ENCODE data around the gene RTL1.

The RTL1 gene

DNA sequence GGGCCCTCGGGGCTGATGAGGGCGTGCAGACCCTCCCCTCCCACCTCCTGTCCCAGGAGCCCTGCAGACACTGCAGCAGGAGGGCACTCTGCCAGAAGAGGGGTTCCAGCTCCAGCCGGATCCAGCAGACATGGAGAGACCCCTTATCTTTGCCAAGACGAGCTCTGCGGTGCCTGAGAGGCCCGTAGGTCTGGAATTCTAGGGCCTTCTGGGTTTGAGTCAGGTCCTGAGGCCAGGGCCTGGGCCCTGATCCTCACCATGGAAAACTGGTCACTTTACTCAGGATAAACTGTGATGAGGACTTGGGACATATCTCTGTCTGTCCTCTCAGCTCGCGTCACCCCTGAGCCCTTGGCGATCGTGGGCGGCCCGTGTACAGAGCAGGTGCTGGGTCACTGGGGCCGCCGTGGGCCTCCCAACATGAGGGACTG is 63.8 kb downstream of the RTL1 start:
- H3K9ac ChIP-seq (ENCODE audit: low read depth in 1 of 2, low read length in 2 of 2): no peak overlapping the region
- no peak overlapping the region for H3K27ac ChIP-seq (ENCODE audit: low read depth in 2 of 2, low read length in 2 of 2)
- H3K9me3 ChIP-seq (ENCODE audit: control insufficient read depth in 2 of 2, low read length in 2 of 2): no peaks in the 10 kb centered on the region
- no peaks in the 10 kb centered on the region for H3K4me1 ChIP-seq (ENCODE audit: control insufficient read depth in 2 of 2, insufficient read depth in 2 of 2, low read length in 2 of 2)
- H3K4me3 ChIP-seq (ENCODE audit: low read length in 2 of 2): no peak overlapping the region
- no peaks in the 10 kb centered on the region for H3K36me3 ChIP-seq (ENCODE audit: control insufficient read depth in 2 of 2, insufficient read depth in 2 of 2, low read length in 2 of 2)
- no peaks in the 10 kb centered on the region for H3K27me3 ChIP-seq (ENCODE audit: control insufficient read depth in 2 of 2, insufficient read depth in 2 of 2, low read length in 2 of 2)

DNA sequence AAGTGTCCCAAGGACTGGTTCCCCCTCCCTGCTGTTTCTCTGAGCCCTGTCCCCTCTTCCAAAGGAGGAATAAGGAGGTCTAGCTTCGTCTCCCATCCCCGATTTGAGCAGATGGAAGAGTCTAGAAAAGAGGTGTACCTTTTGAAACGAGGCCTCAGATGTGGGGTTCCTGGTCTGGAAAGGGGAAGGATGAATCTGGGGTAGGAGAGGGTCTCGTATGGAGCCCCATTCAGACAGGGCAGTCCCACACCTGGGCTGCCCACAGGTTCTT is 64.3 kb downstream of the RTL1 start:
- H3K27ac ChIP-seq (ENCODE audit: low read depth in 2 of 2, low read length in 2 of 2): no peak overlapping the region
- no peaks in the 10 kb centered on the region for H3K36me3 ChIP-seq (ENCODE audit: control insufficient read depth in 2 of 2, insufficient read depth in 2 of 2, low read length in 2 of 2)
- H3K4me3 ChIP-seq (ENCODE audit: low read length in 2 of 2): no peak overlapping the region
- H3K27me3 ChIP-seq (ENCODE audit: control insufficient read depth in 2 of 2, insufficient read depth in 2 of 2, low read length in 2 of 2): no peaks in the 10 kb centered on the region
- H3K9me3 ChIP-seq (ENCODE audit: control insufficient read depth in 2 of 2, low read length in 2 of 2): no peaks in the 10 kb centered on the region
- no peaks in the 10 kb centered on the region for H3K4me1 ChIP-seq (ENCODE audit: control insufficient read depth in 2 of 2, insufficient read depth in 2 of 2, low read length in 2 of 2)
- no peak overlapping the region for H3K9ac ChIP-seq (ENCODE audit: low read depth in 1 of 2, low read length in 2 of 2)

DNA sequence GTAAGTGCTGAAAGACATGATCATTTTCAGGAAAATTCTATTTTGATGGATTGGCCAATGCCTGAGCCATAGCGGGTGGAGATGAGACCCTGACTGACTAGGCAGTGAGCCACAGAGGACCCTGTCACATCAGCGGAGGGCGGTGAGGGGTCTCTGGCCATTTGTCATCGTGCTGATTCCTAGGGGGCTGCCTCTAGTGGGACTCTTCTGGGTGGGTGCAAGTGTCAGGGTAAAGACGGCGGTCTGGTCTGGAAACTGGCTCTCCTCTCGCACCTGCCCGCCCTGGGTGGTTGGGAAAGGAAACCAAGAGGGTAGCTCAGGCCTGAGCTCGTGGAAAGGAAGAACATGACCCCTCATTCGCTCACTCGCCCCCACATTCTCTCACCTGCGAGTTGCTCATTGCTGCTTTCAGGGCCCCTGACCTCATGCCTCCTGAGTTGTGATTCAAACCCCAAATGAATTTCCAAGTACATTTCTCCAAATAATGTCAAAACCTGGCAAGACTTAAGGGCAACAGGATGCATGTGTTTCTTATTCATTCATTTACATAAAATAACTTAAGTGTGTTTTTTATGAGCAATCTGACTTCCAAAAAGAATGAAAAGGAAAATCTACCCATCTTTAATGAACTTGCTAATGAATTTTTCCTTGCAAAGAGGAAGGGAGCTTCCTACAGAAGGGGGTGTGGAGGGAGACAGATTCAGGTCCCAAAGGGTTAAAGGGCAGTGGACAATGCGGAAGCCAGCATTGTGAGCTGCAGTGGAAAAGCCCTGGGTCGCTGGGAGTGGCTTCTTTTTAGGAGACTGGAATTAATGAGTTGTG is 64.8 kb downstream of the RTL1 start:
- Histone ChIP-seq H3K9me3 (ENCODE audit: control insufficient read depth in 2 of 2, low read length in 2 of 2) (no peaks in the 10 kb centered on the region), H3K9ac (ENCODE audit: low read depth in 1 of 2, low read length in 2 of 2) (no peak overlapping the region), H3K36me3 (ENCODE audit: control insufficient read depth in 2 of 2, insufficient read depth in 2 of 2, low read length in 2 of 2) (no peaks in the 10 kb centered on the region), H3K4me1 (ENCODE audit: control insufficient read depth in 2 of 2, insufficient read depth in 2 of 2, low read length in 2 of 2) (no peaks in the 10 kb centered on the region), H3K27me3 (ENCODE audit: control insufficient read depth in 2 of 2, insufficient read depth in 2 of 2, low read length in 2 of 2) (no peaks in the 10 kb centered on the region), H3K4me3 (ENCODE audit: low read length in 2 of 2) (no peak overlapping the region), H3K27ac (ENCODE audit: low read depth in 2 of 2, low read length in 2 of 2) (no peak overlapping the region)

DNA sequence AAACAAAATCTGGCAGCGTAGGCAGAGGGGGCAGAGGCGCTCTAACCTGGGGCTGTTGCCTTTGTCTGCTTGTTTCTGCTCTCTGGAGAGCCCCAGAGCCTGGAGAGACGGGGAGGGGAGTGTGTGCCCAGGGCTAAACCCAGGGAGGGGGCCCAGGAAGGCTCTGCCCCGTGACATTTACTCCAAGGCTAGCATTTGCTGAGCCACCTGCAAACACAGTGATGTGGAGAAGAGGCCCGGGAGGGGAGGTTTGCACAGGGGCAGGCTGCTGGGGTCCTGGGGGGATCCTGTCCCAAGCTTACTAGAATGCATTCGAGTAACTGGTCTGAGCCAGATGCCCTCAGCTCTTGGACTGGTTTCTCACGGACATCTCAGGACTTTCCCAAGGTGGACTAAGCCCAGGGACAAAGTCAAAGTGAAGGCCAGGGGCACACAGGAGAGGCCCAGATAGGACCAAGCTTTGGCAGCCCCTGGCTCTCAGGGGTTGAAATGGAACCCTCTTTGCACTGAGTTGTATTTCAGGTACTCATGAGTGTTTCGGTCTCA is 65.6 kb downstream of the RTL1 start:
- Histone ChIP-seq H3K4me1 (ENCODE audit: control insufficient read depth in 2 of 2, insufficient read depth in 2 of 2, low read length in 2 of 2) (no peaks in the 10 kb centered on the region), H3K9ac (ENCODE audit: low read depth in 1 of 2, low read length in 2 of 2) (no peak overlapping the region), H3K27ac (ENCODE audit: low read depth in 2 of 2, low read length in 2 of 2) (no peak overlapping the region), H3K27me3 (ENCODE audit: control insufficient read depth in 2 of 2, insufficient read depth in 2 of 2, low read length in 2 of 2) (no peaks in the 10 kb centered on the region), H3K9me3 (ENCODE audit: control insufficient read depth in 2 of 2, low read length in 2 of 2) (no peaks in the 10 kb centered on the region), H3K36me3 (ENCODE audit: control insufficient read depth in 2 of 2, insufficient read depth in 2 of 2, low read length in 2 of 2) (no peaks in the 10 kb centered on the region), H3K4me3 (ENCODE audit: low read length in 2 of 2) (no peak overlapping the region)

DNA sequence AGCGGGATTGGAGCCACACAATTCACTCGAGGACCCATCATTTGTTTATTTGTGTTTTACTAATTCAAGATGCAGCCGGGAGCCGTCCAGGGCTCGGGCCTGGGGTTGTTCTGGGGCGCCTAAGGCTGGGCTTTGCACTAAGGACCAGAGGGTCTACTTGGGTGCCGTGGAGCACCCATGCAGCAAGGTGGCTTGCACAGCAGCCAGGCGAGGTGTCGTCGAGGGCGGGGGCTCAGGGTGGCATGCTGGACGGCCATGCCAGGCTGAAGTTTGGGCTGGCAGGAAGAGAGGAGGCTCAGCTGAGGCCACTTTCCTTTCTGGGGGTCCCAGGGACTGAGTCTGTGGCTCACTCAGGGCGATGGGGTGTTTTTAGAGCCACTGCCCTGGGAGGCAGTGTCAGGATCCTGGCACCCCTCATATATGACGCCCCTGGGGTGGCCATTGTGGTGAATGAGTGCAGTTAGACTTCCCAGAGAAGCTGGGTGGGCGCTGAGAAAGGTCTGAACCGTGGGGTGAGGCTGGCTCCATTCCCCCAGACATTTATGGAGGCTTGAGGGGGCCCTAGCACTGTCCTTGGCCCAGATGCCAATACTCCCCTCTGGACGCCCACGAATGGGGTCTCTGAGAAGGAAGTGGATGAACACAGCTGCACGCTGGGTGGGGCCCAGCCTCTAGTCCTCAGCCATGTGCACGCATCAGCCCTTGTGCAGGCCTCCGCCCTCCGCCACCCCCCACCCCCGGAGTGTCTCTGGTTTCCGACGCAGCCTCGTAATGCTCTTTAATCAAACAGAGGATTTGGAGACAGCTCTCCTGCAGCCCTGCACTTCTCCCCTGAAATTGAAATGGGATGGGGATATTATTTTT is 66.3 kb downstream of the RTL1 start:
- no peaks in the 10 kb centered on the region for H3K36me3 ChIP-seq (ENCODE audit: control insufficient read depth in 2 of 2, insufficient read depth in 2 of 2, low read length in 2 of 2)
- no peak overlapping the region for H3K9ac ChIP-seq (ENCODE audit: low read depth in 1 of 2, low read length in 2 of 2)
- no peak overlapping the region for H3K27ac ChIP-seq (ENCODE audit: low read depth in 2 of 2, low read length in 2 of 2)
- no peak overlapping the region for H3K4me3 ChIP-seq (ENCODE audit: low read length in 2 of 2)
- no peaks in the 10 kb centered on the region for H3K4me1 ChIP-seq (ENCODE audit: control insufficient read depth in 2 of 2, insufficient read depth in 2 of 2, low read length in 2 of 2)
- H3K9me3 ChIP-seq (ENCODE audit: control insufficient read depth in 2 of 2, low read length in 2 of 2): no peaks in the 10 kb centered on the region
- no peaks in the 10 kb centered on the region for H3K27me3 ChIP-seq (ENCODE audit: control insufficient read depth in 2 of 2, insufficient read depth in 2 of 2, low read length in 2 of 2)

DNA sequence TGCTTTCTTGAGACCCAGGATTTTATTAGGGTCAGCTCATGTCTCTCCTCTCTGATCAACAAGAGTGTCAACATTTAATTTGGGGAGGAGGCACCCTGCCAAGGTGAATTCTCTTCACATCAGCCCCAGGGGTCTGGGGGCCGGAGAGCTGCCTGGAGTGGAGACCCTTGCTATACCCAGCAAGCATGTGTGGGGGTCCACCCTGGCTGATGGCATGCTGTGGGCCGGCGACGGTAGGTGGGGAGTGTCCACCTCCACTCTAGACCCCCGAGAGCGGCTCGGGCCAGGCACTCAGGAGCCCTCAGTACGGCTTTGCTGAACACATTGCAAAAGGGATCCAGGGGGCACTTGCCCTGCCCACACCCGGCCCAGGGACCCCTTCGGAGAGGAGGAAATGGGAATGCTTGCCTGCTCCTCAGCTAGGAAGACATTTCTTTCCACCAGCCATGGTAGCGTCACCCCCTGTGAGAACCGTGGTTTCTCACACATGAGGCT is 67.2 kb downstream of the RTL1 start:
- Histone ChIP-seq H3K4me3 (ENCODE audit: low read length in 2 of 2) (no peak overlapping the region), H3K4me1 (ENCODE audit: control insufficient read depth in 2 of 2, insufficient read depth in 2 of 2, low read length in 2 of 2) (no peaks in the 10 kb centered on the region), H3K36me3 (ENCODE audit: control insufficient read depth in 2 of 2, insufficient read depth in 2 of 2, low read length in 2 of 2) (no peaks in the 10 kb centered on the region), H3K27me3 (ENCODE audit: control insufficient read depth in 2 of 2, insufficient read depth in 2 of 2, low read length in 2 of 2) (no peaks in the 10 kb centered on the region), H3K9ac (ENCODE audit: low read depth in 1 of 2, low read length in 2 of 2) (no peak overlapping the region), H3K27ac (ENCODE audit: low read depth in 2 of 2, low read length in 2 of 2) (no peak overlapping the region), H3K9me3 (ENCODE audit: control insufficient read depth in 2 of 2, low read length in 2 of 2) (no peaks in the 10 kb centered on the region)

DNA sequence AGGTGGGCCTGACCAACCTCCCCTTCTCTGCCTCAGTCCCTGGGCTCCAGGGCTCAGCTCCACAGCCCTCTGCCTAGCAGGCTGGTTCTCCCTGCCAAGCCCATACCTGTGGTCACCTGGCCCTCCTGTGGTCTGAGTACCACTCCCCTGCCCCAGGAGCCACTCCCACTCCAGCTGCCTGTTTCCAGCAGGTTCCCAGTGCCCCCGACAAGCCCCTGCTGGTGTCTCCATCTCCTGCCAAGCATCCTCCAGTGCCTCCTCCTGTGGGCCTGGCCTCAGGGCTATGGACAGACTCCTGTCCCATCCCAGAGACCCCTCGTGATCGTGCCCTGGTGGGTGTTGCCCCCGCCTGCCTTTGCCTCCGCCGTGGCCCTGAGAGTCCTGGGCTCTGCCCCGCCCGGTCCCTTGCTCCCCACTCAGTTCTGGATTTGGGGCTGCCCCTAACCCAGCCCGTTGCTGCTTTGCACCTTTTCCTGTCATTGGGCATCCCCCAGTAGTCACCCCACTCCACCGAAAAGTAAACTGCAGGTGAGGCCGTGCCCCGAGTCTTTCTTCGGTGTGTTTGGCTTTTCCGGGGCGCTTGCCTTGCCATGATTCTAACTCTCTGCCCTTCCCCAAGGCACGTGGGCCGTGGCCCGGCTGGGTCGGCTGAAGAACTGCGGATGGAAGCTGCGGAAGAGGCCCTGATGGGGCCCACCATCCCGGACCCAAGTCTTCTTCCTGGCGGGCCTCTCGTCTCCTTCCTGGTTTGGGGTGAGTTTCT is 67.8 kb downstream of the RTL1 start:
- no peaks in the 10 kb centered on the region for H3K4me1 ChIP-seq (ENCODE audit: control insufficient read depth in 2 of 2, insufficient read depth in 2 of 2, low read length in 2 of 2)
- H3K27me3 ChIP-seq (ENCODE audit: control insufficient read depth in 2 of 2, insufficient read depth in 2 of 2, low read length in 2 of 2): no peaks in the 10 kb centered on the region
- H3K9me3 ChIP-seq (ENCODE audit: control insufficient read depth in 2 of 2, low read length in 2 of 2): no peaks in the 10 kb centered on the region
- no peak overlapping the region for H3K4me3 ChIP-seq (ENCODE audit: low read length in 2 of 2)
- no peak overlapping the region for H3K9ac ChIP-seq (ENCODE audit: low read depth in 1 of 2, low read length in 2 of 2)
- no peaks in the 10 kb centered on the region for H3K36me3 ChIP-seq (ENCODE audit: control insufficient read depth in 2 of 2, insufficient read depth in 2 of 2, low read length in 2 of 2)
- no peak overlapping the region for H3K27ac ChIP-seq (ENCODE audit: low read depth in 2 of 2, low read length in 2 of 2)

DNA sequence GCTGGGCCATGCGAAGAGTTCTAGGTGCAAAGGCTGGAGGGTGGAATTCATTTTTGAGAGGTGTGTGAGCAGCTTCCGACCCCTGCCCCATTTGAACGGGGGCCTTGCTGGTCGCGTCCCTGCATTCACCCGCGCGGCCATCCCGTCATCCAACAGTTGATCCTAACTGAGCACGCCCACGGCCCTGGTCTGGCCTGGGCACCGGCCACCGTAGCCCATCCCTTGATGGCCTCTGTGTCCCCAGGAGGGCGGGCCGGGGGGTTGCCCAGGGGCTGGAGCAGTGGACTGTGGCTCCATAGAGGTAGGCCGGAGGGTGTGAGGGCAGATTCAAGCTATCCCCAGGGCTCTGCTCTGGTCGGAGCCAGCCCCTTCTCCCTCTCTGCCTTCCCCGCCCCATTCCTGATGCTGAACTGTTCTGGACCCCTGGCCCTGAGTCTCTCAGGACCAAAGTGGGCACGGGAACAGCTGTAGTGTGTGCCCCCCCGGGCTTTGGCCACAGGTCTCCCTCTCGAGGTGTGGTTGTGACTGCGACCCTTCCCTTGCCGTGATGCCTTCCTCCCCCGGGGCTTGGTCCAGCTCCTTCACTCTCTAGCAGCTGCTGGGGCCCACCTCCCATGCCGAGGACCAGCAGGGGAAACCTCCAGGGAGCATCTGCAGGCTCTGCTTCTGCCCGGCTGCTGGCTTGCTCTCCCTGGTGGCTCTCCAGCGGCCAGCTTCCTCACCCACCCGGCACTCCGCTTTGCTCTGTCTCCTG is 68.6 kb downstream of the RTL1 start:
- Histone ChIP-seq H3K27ac (ENCODE audit: low read depth in 2 of 2, low read length in 2 of 2) (no peak overlapping the region), H3K36me3 (ENCODE audit: control insufficient read depth in 2 of 2, insufficient read depth in 2 of 2, low read length in 2 of 2) (no peaks in the 10 kb centered on the region), H3K9me3 (ENCODE audit: control insufficient read depth in 2 of 2, low read length in 2 of 2) (no peaks in the 10 kb centered on the region), H3K4me1 (ENCODE audit: control insufficient read depth in 2 of 2, insufficient read depth in 2 of 2, low read length in 2 of 2) (no peaks in the 10 kb centered on the region), H3K27me3 (ENCODE audit: control insufficient read depth in 2 of 2, insufficient read depth in 2 of 2, low read length in 2 of 2) (no peaks in the 10 kb centered on the region), H3K9ac (ENCODE audit: low read depth in 1 of 2, low read length in 2 of 2) (no peak overlapping the region), H3K4me3 (ENCODE audit: low read length in 2 of 2) (no peak overlapping the region)

DNA sequence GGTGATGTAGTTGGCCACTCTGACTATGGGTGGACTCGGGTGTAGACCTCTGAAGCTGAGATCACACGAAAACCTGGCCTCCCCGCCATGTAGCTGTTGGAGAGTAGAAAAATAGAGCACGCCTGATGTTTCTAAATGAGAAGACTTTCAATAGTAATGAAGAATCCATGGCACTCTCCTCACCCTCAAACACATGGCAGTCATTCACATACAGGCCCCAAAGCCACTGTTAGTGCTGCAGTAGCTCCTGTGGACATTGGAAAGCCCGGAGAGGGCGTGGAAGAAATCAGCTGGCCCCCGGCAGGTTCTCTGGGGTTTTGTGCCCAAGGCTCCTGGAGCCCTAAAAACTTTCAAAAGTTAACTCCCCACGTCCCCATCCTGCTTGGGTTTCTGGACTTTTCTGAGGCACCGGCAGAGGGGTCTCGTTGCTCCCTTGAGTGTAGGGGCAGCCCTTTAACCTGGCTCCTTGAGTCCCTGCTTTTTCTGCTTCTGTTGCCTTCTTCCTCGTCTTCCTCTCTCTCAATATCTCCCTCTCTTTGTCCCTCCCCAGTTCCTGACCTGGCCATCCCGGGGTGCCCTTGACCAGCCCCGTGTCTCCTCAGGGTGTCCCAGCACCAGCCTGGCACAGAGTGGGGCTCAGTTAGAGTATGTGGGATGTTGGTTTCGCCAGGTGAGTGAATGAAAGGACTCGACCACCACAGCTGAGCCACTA is 69.3 kb downstream of the RTL1 start:
- Histone ChIP-seq H3K27ac (ENCODE audit: low read depth in 2 of 2, low read length in 2 of 2) (no peak overlapping the region), H3K4me3 (ENCODE audit: low read length in 2 of 2) (no peak overlapping the region), H3K36me3 (ENCODE audit: control insufficient read depth in 2 of 2, insufficient read depth in 2 of 2, low read length in 2 of 2) (no peaks in the 10 kb centered on the region), H3K27me3 (ENCODE audit: control insufficient read depth in 2 of 2, insufficient read depth in 2 of 2, low read length in 2 of 2) (no peaks in the 10 kb centered on the region), H3K4me1 (ENCODE audit: control insufficient read depth in 2 of 2, insufficient read depth in 2 of 2, low read length in 2 of 2) (no peaks in the 10 kb centered on the region), H3K9ac (ENCODE audit: low read depth in 1 of 2, low read length in 2 of 2) (no peak overlapping the region), H3K9me3 (ENCODE audit: control insufficient read depth in 2 of 2, low read length in 2 of 2) (no peaks in the 10 kb centered on the region)
